AG04450 (cell line): ENCODE data around the gene CD79A. TPM values are rescaled to one million over a fixed set of nuclear protein-coding genes. Genes with fewer than 3 reads are reported as not detected.

Experiments
- CTCF ChIA-PET: fragments of 300-600, 350-600 bp; formaldehyde crosslinking; extraction: SDS; loops from one replicate; lab custom pipeline; 2022; ENCODE audit warnings: antibody characterized with exemption, inconsistent platforms; lab: Charles Lee
- POLR2A ChIA-PET: fragments of 350-600 bp; formaldehyde crosslinking; extraction: SDS; loops from one replicate; lab custom pipeline; 2021; ENCODE audit warnings: antibody characterized with exemption, inconsistent platforms; lab: Yijun Ruan, JAX
- DNase-seq: peaks from one replicate; pipeline ENCODE4 v3.0.0-alpha.2; 2011; ENCODE audit warnings: low read depth, low spot score
- H3K27ac ChIP-seq: one replicate; pipeline ENCODE4 v1.5.1; 2012; ENCODE audit warnings: low read depth, low read length, control low read depth
- H3K27me3 ChIP-seq: one replicate; pipeline ENCODE4 v1.6.0; 2012; ENCODE audit warnings: low read length; ENCODE audit not compliant: control insufficient read depth, insufficient read depth
- H3K4me3 ChIP-seq: 2 replicates; pipeline ENCODE4 v1.5.1; 2011; ENCODE audit warnings: mild to moderate bottlenecking, low read depth, low read length, control low read depth
- H3K9me3 ChIP-seq: 2 replicates; pipeline ENCODE4 v1.5.1; 2012; ENCODE audit warnings: low read length; ENCODE audit not compliant: control insufficient read depth, insufficient read depth
- CTCF ChIP-seq: IDR thresholded peaks from 2 replicates; pipeline ENCODE4 v1.5.1; 2011; ENCODE audit warnings: low read depth, low read length, control low read depth, inconsistent platforms
- polyA plus RNA-seq: library from polyadenylated mRNA; depleted of rRNA; stranded (reverse); fragments of >200 nt; gene quantifications from 2 replicates; pipeline ENCODE4 v1.2.3, GENCODE V29; 2011

The CD79A gene
- polyA plus RNA-seq, 1 experiment, result 0.20 TPM

- no peak for TF ChIP-seq CTCF
- Histone ChIP-seq H3K27ac (no peak overlapping the region), H3K27me3 (no peaks in the 10 kb centered on the region), H3K9me3 (no peaks in the 10 kb centered on the region), H3K4me3 (peak overlapping the region; percentile 99)
- POLR2A ChIA-PET, result interaction anchor here (2.5 kb wide), 1 partner anchor 11 kb away, joined by 24 read pairs; no protein-coding TSS in a partner anchor
- no peak for DNase-seq
- CTCF ChIA-PET, result interaction anchor here (0.7 kb wide), 1 partner anchor 108 kb away, joined by 4 read pairs; no protein-coding TSS in a partner anchor
Observed at GRCh38 chr19:41861846-41862245, 15.2 kb upstream of the CD79A start.

- ChIA-PET CTCF (interaction anchor here (0.7 kb wide), 1 partner anchor 109 kb away, joined by 4 read pairs; no protein-coding TSS in a partner anchor), POLR2A (interaction anchor here (1.1 kb wide), 1 partner anchor 11 kb away, joined by 6 read pairs; no protein-coding TSS in a partner anchor)
- H3K9me3 ChIP-seq, result no peaks in the 10 kb centered on the region
- no peak for TF ChIP-seq CTCF
- H3K27ac ChIP-seq, result no peak overlapping the region
- no peak for DNase-seq
- H3K27me3 ChIP-seq, result no peaks in the 10 kb centered on the region
- H3K4me3 ChIP-seq, result peak overlapping the region; percentile 99
Observed at GRCh38 chr19:41862445-41862986, 14.6 kb upstream of the CD79A start.

GRCh38 chr19:41863209-41863931, 13.7 kb upstream of the CD79A start:
- Histone ChIP-seq H3K9me3 (no peaks in the 10 kb centered on the region), H3K4me3 (no peak overlapping the region), H3K27me3 (no peaks in the 10 kb centered on the region), H3K27ac (peak overlapping the region; percentile 21)
- TF ChIP-seq CTCF, result no peak
- POLR2A ChIA-PET, result interaction anchor here (1.1 kb wide), 1 partner anchor 10 kb away, joined by 6 read pairs; no protein-coding TSS in a partner anchor
- DNase-seq, result no peak
- CTCF ChIA-PET, result interaction anchor here (1.0 kb wide), 1 partner anchor 10 kb away, joined by 3 read pairs; no protein-coding TSS in a partner anchor

- Histone ChIP-seq H3K9me3 (no peaks in the 10 kb centered on the region), H3K27ac (peak overlapping the region; percentile 21), H3K4me3 (no peak overlapping the region), H3K27me3 (no peaks in the 10 kb centered on the region)
- ChIA-PET POLR2A (interaction anchor here (0.7 kb wide), 1 partner anchor 22 kb away, joined by 5 read pairs; no protein-coding TSS in a partner anchor), CTCF (no interaction called here)
- TF ChIP-seq CTCF, result no peak
- no peak for DNase-seq
Observed at GRCh38 chr19:41864374-41864773, 12.7 kb upstream of the CD79A start.

- TF ChIP-seq CTCF, result no peak
- no peaks in the 10 kb centered on the region for H3K9me3 ChIP-seq
- H3K27me3 ChIP-seq, result no peaks in the 10 kb centered on the region
- no peak overlapping the region for H3K4me3 ChIP-seq
- no peak for DNase-seq
- ChIA-PET POLR2A (interaction anchor here (1.0 kb wide), 1 partner anchor 18 kb away, joined by 5 read pairs; no protein-coding TSS in a partner anchor), CTCF (no interaction called here)
- H3K27ac ChIP-seq, result peak overlapping the region; percentile 47
Observed at GRCh38 chr19:41866284-41866683, 10.8 kb upstream of the CD79A start.
